ENCODE data around the gene MAN1A1. TPM values are rescaled to one million over a fixed set of nuclear protein-coding genes. Genes with fewer than 3 reads are reported as not detected.

The MAN1A1 gene
- total RNA-seq, 4 donors from 2014 or later = 17.8 to 34.7 (median 29.9) TPM

DNA sequence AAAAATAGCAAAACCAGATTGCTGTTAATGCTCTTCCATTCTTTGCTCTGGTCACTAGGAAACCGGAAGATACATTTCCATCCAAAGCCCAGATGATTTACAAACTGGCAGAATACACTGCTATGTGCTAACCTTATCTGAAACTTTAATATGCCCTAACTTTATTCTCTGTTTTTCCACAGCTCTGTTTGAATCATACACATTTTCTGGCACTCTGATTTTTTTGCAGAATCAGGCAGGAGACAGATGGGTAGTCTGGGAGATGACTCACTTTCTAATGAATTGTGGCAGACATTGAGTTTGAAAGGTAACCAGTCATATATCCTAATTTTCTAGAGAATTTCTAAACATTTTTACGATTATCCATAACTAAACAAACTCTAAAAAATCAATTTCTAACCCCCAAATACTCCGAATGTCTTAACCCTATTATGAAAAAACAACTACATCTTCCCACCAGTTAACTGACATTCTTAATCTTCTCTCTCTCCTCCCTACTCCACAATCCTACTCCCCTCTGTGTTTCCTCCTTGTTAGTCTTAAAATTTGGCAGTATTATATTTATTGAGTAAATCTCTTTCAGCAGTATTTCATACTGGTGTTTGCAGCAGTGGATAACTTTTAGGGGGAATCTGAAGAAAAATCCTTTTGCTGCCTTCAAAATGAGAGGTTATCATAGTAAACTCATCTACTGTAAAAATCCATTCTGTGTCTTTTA lies 63.5 kb downstream of the MAN1A1 start:
- Histone ChIP-seq H3K4me1 (peaks cover 3% of the 10 kb centered on the region), H3K36me3 (no peaks in the 10 kb centered on the region), H3K4me3 (no peak overlapping the region), H3K27ac (no peak overlapping the region), H3K27me3 (no peaks in the 10 kb centered on the region), H3K9me3 (no peaks in the 10 kb centered on the region)
- DNase-seq (ENCODE audit: low spot score in 2 of 2) = no peak
- 94% methylated on average over 3 of the region's 3 CpGs for WGBS
- no peak for TF ChIP-seq POLR2AphosphoS5 (IDR thresholded peaks at IDR 0.05)
- TF ChIP-seq CTCF (IDR thresholded peaks at IDR 0.05) = no peak
- TF ChIP-seq EP300 (IDR thresholded peaks at IDR 0.05) = no peak
- no peak for TF ChIP-seq POLR2A (IDR thresholded peaks at IDR 0.05)

DNA sequence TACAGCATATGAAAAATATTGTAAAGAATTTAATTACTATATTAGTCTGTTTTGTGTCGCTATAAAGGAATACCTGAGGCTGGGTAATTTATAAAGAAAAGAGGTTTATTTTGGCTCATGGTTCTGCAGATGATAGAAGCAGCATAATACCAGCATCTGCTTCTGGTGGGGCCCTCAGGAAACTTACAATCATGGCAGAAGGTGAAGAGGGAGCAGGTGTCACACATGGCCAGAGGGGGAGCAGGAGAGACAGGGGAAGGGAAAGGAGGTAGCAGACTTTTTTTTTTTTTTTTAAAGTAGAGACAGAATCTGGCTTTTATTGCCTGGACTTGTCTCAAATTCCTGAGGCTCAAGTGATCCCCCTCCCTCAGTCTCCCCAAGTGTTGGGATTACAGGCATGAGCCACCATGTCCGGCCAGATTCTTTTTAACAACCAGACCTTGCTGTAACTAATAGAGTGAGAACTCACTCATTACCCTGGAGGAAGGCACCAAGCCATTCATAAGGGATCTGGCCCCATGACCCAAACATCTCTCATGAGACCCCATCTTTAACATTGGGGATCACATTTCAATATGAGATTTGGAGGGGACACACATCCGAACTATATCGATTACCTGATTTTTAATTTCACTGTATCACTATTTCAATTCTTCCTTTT lies 64.6 kb downstream of the MAN1A1 start:
- no peak for DNase-seq (ENCODE audit: low spot score in 2 of 2)
- H3K27ac ChIP-seq = no peak overlapping the region
- 88% methylated on average over 4 of the region's 4 CpGs for WGBS

DNA sequence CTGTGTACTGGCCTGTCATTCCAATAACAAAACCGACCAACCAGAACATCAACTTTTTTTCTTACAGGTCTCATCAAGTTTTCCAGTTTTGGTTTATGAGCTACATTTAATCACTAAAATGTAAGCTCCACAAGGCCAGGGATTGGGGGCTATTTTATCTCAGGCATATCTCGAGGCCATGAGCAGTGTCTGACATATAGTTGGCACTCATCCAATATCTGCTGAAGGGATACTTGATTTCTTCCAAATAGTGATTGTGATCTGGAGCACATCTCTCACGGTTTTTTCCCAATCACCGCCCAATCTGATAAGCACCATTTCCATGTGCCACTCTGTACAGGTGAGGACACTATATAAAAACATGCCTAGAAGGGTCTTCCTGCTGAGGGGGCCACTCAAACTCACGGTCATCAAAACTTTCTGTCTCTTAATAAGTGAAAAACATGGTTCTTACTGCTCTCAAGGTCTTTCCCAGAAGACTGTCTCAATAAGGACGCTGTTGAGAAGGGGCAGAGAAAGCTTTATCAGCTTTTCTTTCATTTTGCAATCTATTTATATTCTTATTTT lies 65.5 kb downstream of the MAN1A1 start:
- H3K27ac ChIP-seq = no peak overlapping the region
- H3K27me3 ChIP-seq = no peaks in the 10 kb centered on the region
- TF ChIP-seq POLR2A (IDR thresholded peaks at IDR 0.05) (no peak), CTCF (IDR thresholded peaks at IDR 0.05) (no peak), EP300 (IDR thresholded peaks at IDR 0.05) (no peak), POLR2AphosphoS5 (IDR thresholded peaks at IDR 0.05) (no peak)
- H3K4me3 ChIP-seq = no peak overlapping the region
- WGBS = 78% methylated on average over 6 of the region's 6 CpGs
- no peaks in the 10 kb centered on the region for H3K9me3 ChIP-seq
- no peaks in the 10 kb centered on the region for H3K36me3 ChIP-seq
- peaks cover 4% of the 10 kb centered on the region for H3K4me1 ChIP-seq
- no peak for DNase-seq (ENCODE audit: low spot score in 2 of 2)

More for the DNA sequence above, 64.6 kb downstream of the MAN1A1 start:
- H3K27me3 ChIP-seq = no peaks in the 10 kb centered on the region
- TF ChIP-seq POLR2A (IDR thresholded peaks at IDR 0.05) (no peak), EP300 (IDR thresholded peaks at IDR 0.05) (no peak), POLR2AphosphoS5 (IDR thresholded peaks at IDR 0.05) (no peak), CTCF (IDR thresholded peaks at IDR 0.05) (no peak)
- H3K36me3 ChIP-seq = no peaks in the 10 kb centered on the region
- no peaks in the 10 kb centered on the region for H3K9me3 ChIP-seq
- no peak overlapping the region for H3K4me3 ChIP-seq
- H3K4me1 ChIP-seq = peaks cover 4% of the 10 kb centered on the region

DNA sequence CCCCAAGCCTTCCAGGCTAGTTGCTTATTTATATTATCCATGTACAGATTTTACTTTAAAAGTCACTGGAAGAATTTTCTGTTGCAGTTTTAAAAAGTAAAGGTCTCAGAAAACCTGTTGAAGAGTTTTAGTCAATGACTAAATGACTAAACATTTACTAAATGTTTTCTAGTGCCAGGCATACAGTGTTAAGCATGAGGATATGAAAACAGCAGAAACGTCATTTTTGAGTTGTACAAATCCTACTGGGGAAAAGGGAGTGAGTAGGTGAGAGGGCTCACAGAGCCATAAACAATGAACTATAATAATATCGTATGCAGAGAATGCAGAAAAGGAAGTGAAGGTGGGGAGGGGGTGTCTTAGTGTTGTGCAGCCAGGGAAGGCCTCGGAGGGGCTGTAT lies 66.3 kb downstream of the MAN1A1 start:
- H3K36me3 ChIP-seq = no peaks in the 10 kb centered on the region
- H3K4me1 ChIP-seq = peaks cover 4% of the 10 kb centered on the region
- no peak overlapping the region for H3K27ac ChIP-seq
- no peaks in the 10 kb centered on the region for H3K9me3 ChIP-seq
- H3K27me3 ChIP-seq = no peaks in the 10 kb centered on the region
- DNase-seq (ENCODE audit: low spot score in 2 of 2) = no peak
- H3K4me3 ChIP-seq = no peak overlapping the region
- TF ChIP-seq POLR2AphosphoS5 (IDR thresholded peaks at IDR 0.05) (no peak), POLR2A (IDR thresholded peaks at IDR 0.05) (no peak), CTCF (IDR thresholded peaks at IDR 0.05) (no peak), EP300 (IDR thresholded peaks at IDR 0.05) (no peak)
- WGBS = 76% methylated on average over 3 of the region's 3 CpGs

GRCh38 chr6:119280668-119281067 lies 68.9 kb downstream of the MAN1A1 start:
- H3K27me3 ChIP-seq = no peaks in the 10 kb centered on the region
- peaks cover 4% of the 10 kb centered on the region for H3K4me1 ChIP-seq
- WGBS = 84% methylated on average over 2 of the region's 2 CpGs
- no peak for DNase-seq (ENCODE audit: low spot score in 2 of 2)
- peaks cover 2% of the 10 kb centered on the region for H3K36me3 ChIP-seq
- H3K9me3 ChIP-seq = no peaks in the 10 kb centered on the region
- H3K27ac ChIP-seq = no peak overlapping the region
- TF ChIP-seq EP300 (IDR thresholded peaks at IDR 0.05) = no peak
- no peak for TF ChIP-seq CTCF (IDR thresholded peaks at IDR 0.05)
- no peak for TF ChIP-seq POLR2AphosphoS5 (IDR thresholded peaks at IDR 0.05)
- no peak for TF ChIP-seq POLR2A (IDR thresholded peaks at IDR 0.05)
- H3K4me3 ChIP-seq = no peak overlapping the region

All from suprapubic skin (tissue), 4 donors.